ENCODE measurements around the gene GPR78.

GPR78 gene

GRCh38 chr4:8580321-8581093 lies at the start of gene GPR78:
TSS of gene GPR78 (plus strand) at chr4:8580392. CDS start at chr4:8580983, 591 bp downstream.
- no peak for DNase-seq

- no peak for DNase-seq
Observed at GRCh38 chr4:8532245-8532781, 47.9 kb upstream of the GPR78 start.

- no peak for DNase-seq
Observed at GRCh38 chr4:8533274-8533865, 46.8 kb upstream of the GPR78 start.

- DNase-seq = no peak
Observed at GRCh38 chr4:8534129-8534528, 46.1 kb upstream of the GPR78 start.

- no peak for DNase-seq
Observed at GRCh38 chr4:8534611-8535010, 45.6 kb upstream of the GPR78 start.

- no peak for DNase-seq
Observed at GRCh38 chr4:8536467-8536866, 43.7 kb upstream of the GPR78 start.

GRCh38 chr4:8537041-8537461 lies 43.1 kb upstream of the GPR78 start:
- no peak for DNase-seq

- DNase-seq = no peak
Observed at GRCh38 chr4:8538076-8538702, 42.0 kb upstream of the GPR78 start.

- no peak for DNase-seq
Observed at GRCh38 chr4:8538703-8539567, 41.3 kb upstream of the GPR78 start.

- DNase-seq = no peak
Observed at GRCh38 chr4:8539661-8540060, 40.5 kb upstream of the GPR78 start.

GRCh38 chr4:8540072-8540471 lies 40.1 kb upstream of the GPR78 start:
- DNase-seq = no peak

GRCh38 chr4:8540586-8540985 lies 39.6 kb upstream of the GPR78 start:
- DNase-seq = no peak

GRCh38 chr4:8540991-8541390 lies 39.2 kb upstream of the GPR78 start:
- DNase-seq = no peak

GRCh38 chr4:8541981-8542715 lies 38.0 kb upstream of the GPR78 start:
- DNase-seq = no peak

GRCh38 chr4:8542776-8543525 lies 37.2 kb upstream of the GPR78 start:
- no peak for DNase-seq

GRCh38 chr4:8543623-8544022 lies 36.6 kb upstream of the GPR78 start:
- no peak for DNase-seq

- no peak for DNase-seq
Observed at GRCh38 chr4:8544282-8544681, 35.9 kb upstream of the GPR78 start.

GRCh38 chr4:8544741-8545438 lies 35.3 kb upstream of the GPR78 start:
- DNase-seq = no peak

GRCh38 chr4:8545439-8545765 lies 34.8 kb upstream of the GPR78 start:
- DNase-seq = no peak

- no peak for DNase-seq
Observed at GRCh38 chr4:8546766-8547107, 33.5 kb upstream of the GPR78 start.
